ENCODE results near the gene CFAP92.

The CFAP92 gene

DNA sequence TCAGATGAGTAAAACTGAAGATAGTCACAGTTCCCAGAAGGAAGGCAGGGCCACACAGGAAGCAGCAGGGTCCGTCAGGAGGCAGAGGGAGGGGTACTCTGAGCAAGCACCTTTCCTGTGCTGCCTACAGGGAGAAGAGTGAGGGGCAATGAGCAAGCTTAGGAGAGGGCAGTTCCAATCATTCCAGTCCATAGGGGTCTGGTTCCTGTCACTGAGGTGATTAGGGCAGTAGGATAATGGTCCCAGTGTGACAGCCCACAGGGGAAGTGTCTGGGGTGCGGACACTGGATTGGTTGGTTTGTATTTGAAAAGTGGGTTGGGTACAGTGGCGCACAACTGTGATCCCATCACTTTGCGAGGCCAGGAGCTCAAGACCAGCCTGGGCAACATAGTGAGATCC lies 121.6 kb downstream of the CFAP92 start:
- TF ChIP-seq ZNF354C (tag by site-specific recombination; IDR thresholded peaks at IDR 0.05; ENCODE audit: borderline replicate concordance, low read depth): no peak
- TF ChIP-seq ZNF660 (tag by site-specific recombination; IDR thresholded peaks at IDR 0.05): no peak
- TF ChIP-seq ZNF391 (tag by site-specific recombination; IDR thresholded peaks at IDR 0.05; ENCODE audit: borderline replicate concordance, low read depth): no peak
- peak; percentile 58; the same call in 1 of the 2 replicates for TF ChIP-seq ZNF121 (tag by site-specific recombination; IDR thresholded peaks at IDR 0.05)
- no peak for TF ChIP-seq ZNF677 (tag by site-specific recombination; IDR thresholded peaks at IDR 0.05)
- no peak for TF ChIP-seq ZNF555 (tag by site-specific recombination; conservative IDR thresholded peaks at IDR 0.05)
- TF ChIP-seq WT1 (tag by site-specific recombination; IDR thresholded peaks at IDR 0.05): no peak
- POLR2A ChIA-PET: interaction anchor here (0.6 kb wide), 1 partner anchor 227 kb away, joined by 3 read pairs; no protein-coding TSS in a partner anchor
- H3K27ac ChIP-seq (ENCODE audit: extremely low read depth, low read depth, low read length): no peak overlapping the region
- no peaks in the 10 kb centered on the region for H3K9me3 ChIP-seq (ENCODE audit: control insufficient read depth, insufficient read depth, low read depth, low read length)
- peaks cover 0 to 13% of the 10 kb centered on the region in 2 experiments; a peak in 1 of 3 replicates for H3K36me3 ChIP-seq (ENCODE audit: control insufficient read depth in 2 of 2, insufficient read depth in 1 of 2, low read length in 2 of 2)
- H3K4me3 ChIP-seq (ENCODE audit: low read depth, low read length): no peak overlapping the region
- CTCF ChIA-PET: interaction anchor here (0.6 to 1.2 kb wide), 3 partner anchors 18 to 192 kb away, joined by 3 to 5 read pairs (median 3); no protein-coding TSS in a partner anchor
- no peaks in the 10 kb centered on the region for H3K4me1 ChIP-seq (ENCODE audit: control insufficient read depth, insufficient read depth, low read length)

DNA sequence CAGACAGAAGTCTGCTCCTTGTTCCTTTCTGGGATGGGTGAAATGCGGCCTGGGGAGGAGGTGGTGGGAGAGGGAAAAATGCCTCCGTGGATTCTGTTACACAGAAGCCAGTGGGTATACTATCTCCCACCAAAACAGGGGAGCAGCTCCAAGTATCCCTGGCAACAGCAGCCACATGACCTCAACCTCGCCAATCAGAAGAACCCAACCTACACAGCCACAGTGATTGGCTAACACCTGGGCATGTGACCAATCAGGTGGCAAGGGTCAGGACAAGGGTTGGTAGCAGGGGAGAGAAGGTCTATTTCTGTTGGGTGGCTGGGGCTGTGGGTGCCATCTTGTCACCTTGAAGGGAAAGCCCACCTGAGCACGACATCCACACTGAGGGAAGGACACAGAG lies 123.5 kb downstream of the CFAP92 start:
- CTCF ChIA-PET: no interaction called here
- no peak for TF ChIP-seq BCL11B (tag by site-specific recombination; IDR thresholded peaks at IDR 0.05; ENCODE audit: low read depth)
- no peak for TF ChIP-seq GLI4 (tag by site-specific recombination; IDR thresholded peaks at IDR 0.05)
- no peak for TF ChIP-seq ZNF707 (tag by site-specific recombination; IDR thresholded peaks at IDR 0.05)
- no peak for TF ChIP-seq FEZF1 (tag by site-specific recombination; IDR thresholded peaks at IDR 0.05)
- TF ChIP-seq, protein P1, sequence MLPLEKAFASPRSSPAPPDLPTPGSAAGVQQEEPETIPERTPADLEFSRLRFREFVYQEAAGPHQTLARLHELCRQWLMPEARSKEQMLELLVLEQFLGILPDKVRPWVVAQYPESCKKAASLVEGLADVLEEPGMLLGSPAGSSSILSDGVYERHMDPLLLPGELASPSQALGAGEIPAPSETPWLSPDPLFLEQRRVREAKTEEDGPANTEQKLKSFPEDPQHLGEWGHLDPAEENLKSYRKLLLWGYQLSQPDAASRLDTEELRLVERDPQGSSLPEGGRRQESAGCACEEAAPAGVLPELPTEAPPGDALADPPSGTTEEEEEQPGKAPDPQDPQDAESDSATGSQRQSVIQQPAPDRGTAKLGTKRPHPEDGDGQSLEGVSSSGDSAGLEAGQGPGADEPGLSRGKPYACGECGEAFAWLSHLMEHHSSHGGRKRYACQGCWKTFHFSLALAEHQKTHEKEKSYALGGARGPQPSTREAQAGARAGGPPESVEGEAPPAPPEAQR (tag by site-specific recombination; IDR thresholded peaks at IDR 0.05): no peak
- no peak for TF ChIP-seq ZNF140 (tag by site-specific recombination; IDR thresholded peaks at IDR 0.05)
- TF ChIP-seq, protein P2, sequence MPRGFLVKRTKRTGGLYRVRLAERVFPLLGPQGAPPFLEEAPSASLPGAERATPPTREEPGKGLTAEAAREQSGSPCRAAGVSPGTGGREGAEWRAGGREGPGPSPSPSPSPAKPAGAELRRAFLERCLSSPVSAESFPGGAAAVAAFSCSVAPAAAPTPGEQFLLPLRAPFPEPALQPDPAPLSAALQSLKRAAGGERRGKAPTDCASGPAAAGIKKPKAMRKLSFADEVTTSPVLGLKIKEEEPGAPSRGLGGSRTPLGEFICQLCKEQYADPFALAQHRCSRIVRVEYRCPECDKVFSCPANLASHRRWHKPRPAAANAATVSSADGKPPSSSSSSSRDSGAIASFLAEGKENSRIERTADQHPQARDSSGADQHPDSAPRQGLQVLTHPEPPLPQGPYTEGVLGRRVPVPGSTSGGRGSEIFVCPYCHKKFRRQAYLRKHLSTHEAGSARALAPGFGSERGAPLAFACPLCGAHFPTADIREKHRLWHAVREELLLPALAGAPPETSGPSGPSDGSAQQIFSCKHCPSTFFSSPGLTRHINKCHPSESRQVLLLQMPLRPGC (tag by site-specific recombination; IDR thresholded peaks at IDR 0.05): no peak
- TF ChIP-seq, protein P3, sequence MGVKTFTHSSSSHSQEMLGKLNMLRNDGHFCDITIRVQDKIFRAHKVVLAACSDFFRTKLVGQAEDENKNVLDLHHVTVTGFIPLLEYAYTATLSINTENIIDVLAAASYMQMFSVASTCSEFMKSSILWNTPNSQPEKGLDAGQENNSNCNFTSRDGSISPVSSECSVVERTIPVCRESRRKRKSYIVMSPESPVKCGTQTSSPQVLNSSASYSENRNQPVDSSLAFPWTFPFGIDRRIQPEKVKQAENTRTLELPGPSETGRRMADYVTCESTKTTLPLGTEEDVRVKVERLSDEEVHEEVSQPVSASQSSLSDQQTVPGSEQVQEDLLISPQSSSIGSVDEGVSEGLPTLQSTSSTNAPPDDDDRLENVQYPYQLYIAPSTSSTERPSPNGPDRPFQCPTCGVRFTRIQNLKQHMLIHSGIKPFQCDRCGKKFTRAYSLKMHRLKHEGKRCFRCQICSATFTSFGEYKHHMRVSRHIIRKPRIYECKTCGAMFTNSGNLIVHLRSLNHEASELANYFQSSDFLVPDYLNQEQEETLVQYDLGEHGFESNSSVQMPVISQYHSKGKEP (tag by site-specific recombination; IDR thresholded peaks at IDR 0.05): no peak
- TF ChIP-seq ZNF623 (tag by site-specific recombination; IDR thresholded peaks at IDR 0.05): no peak
- no peak for TF ChIP-seq ZNF133 (tag by site-specific recombination; IDR thresholded peaks at IDR 0.05)
- TF ChIP-seq ZNF112 (tag by site-specific recombination; IDR thresholded peaks at IDR 0.05): no peak
- no peak for TF ChIP-seq IKZF3 (tag by site-specific recombination; IDR thresholded peaks at IDR 0.05)
- no peak for TF ChIP-seq ZNF830 (tag by site-specific recombination; IDR thresholded peaks at IDR 0.05; ENCODE audit: low read depth)
- TF ChIP-seq OVOL3 (tag by site-specific recombination; IDR thresholded peaks at IDR 0.05): no peak
- TF ChIP-seq EGR2 (tag by site-specific recombination; IDR thresholded peaks at IDR 0.05; ENCODE audit: low read depth): no peak
- no peak for TF ChIP-seq ZXDB (tag by site-specific recombination; IDR thresholded peaks at IDR 0.05)
- H3K36me3 ChIP-seq (ENCODE audit: control insufficient read depth in 2 of 2, insufficient read depth in 1 of 2, low read length in 2 of 2): peaks cover 0 to 13% of the 10 kb centered on the region in 2 experiments; a peak in 1 of 3 replicates
- H3K27ac ChIP-seq (ENCODE audit: extremely low read depth, low read depth, low read length): no peak overlapping the region
- no peaks in the 10 kb centered on the region for H3K4me1 ChIP-seq (ENCODE audit: control insufficient read depth, insufficient read depth, low read length)
- no peaks in the 10 kb centered on the region for H3K9me3 ChIP-seq (ENCODE audit: control insufficient read depth, insufficient read depth, low read depth, low read length)
- POLR2A ChIA-PET: no interaction called here
- H3K4me3 ChIP-seq (ENCODE audit: low read depth, low read length): no peak overlapping the region
